ENCODE results near the gene DPP6.

- TF ChIP-seq, protein P1, sequence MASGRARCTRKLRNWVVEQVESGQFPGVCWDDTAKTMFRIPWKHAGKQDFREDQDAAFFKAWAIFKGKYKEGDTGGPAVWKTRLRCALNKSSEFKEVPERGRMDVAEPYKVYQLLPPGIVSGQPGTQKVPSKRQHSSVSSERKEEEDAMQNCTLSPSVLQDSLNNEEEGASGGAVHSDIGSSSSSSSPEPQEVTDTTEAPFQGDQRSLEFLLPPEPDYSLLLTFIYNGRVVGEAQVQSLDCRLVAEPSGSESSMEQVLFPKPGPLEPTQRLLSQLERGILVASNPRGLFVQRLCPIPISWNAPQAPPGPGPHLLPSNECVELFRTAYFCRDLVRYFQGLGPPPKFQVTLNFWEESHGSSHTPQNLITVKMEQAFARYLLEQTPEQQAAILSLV (tag; IDR thresholded peaks at IDR 0.05): no peak
- TF ChIP-seq ATF2 (CRISPR knock-in tag; IDR thresholded peaks at IDR 0.05) (no peak), BRD9 (IDR thresholded peaks at IDR 0.05; ENCODE audit: low read depth, partially characterized antibody) (no peak)
- TF ChIP-seq, protein P2, sequence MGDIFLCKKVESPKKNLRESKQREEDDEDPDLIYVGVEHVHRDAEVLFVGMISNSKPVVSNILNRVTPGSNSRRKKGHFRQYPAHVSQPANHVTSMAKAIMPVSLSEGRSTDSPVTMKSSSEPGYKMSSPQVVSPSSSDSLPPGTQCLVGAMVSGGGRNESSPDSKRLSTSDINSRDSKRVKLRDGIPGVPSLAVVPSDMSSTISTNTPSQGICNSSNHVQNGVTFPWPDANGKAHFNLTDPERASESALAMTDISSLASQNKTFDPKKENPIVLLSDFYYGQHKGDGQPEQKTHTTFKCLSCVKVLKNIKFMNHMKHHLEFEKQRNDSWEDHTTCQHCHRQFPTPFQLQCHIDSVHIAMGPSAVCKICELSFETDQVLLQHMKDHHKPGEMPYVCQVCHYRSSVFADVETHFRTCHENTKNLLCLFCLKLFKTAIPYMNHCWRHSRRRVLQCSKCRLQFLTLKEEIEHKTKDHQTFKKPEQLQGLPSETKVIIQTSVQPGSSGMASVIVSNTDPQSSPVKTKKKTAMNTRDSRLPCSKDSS (IDR thresholded peaks at IDR 0.05; ENCODE audit: low read depth, partially characterized antibody): no peak
- TF ChIP-seq, protein P3, sequence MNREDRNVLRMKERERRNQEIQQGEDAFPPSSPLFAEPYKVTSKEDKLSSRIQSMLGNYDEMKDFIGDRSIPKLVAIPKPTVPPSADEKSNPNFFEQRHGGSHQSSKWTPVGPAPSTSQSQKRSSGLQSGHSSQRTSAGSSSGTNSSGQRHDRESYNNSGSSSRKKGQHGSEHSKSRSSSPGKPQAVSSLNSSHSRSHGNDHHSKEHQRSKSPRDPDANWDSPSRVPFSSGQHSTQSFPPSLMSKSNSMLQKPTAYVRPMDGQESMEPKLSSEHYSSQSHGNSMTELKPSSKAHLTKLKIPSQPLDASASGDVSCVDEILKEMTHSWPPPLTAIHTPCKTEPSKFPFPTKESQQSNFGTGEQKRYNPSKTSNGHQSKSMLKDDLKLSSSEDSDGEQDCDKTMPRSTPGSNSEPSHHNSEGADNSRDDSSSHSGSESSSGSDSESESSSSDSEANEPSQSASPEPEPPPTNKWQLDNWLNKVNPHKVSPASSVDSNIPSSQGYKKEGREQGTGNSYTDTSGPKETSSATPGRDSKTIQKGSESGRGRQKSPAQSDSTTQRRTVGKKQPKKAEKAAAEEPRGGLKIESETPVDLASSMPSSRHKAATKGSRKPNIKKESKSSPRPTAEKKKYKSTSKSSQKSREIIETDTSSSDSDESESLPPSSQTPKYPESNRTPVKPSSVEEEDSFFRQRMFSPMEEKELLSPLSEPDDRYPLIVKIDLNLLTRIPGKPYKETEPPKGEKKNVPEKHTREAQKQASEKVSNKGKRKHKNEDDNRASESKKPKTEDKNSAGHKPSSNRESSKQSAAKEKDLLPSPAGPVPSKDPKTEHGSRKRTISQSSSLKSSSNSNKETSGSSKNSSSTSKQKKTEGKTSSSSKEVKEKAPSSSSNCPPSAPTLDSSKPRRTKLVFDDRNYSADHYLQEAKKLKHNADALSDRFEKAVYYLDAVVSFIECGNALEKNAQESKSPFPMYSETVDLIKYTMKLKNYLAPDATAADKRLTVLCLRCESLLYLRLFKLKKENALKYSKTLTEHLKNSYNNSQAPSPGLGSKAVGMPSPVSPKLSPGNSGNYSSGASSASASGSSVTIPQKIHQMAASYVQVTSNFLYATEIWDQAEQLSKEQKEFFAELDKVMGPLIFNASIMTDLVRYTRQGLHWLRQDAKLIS (CRISPR knock-in tag; IDR thresholded peaks at IDR 0.05): no peak
Measured at GRCh38 chr7:154785898-154786297, 733.7 kb downstream of the DPP6 start.
